Suppressor macrophage treated with lipopolysaccharide for 1 hour (primary cell): ENCODE data around the gene RUSF1.
"Not testable (repeated sequence)": the region's sequence is repeated elsewhere in the genome, so short reads cannot be mapped to it uniquely, and the experiment has no call there.

Experiments used
- DNase-seq, 3 donors: peaks; one replicate each; pipeline ENCODE4 v3.0.0-alpha.2; 2020 to 2022

The RUSF1 gene

GRCh38 chr16:31513884-31514283 is 5.7 kb upstream of the RUSF1 start:
- DNase-seq, result no peak

GRCh38 chr16:31513126-31513525 is 4.9 kb upstream of the RUSF1 start:
- DNase-seq, result no peak

- DNase-seq, result peak in 1 of 3 donors; percentile 14
Measured at GRCh38 chr16:31508706-31509195, 560 bp upstream of the RUSF1 start.

- DNase-seq, result no peak
Measured at GRCh38 chr16:31507617-31507928, 618 bp downstream of the RUSF1 start.

- DNase-seq, result no peak
Measured at GRCh38 chr16:31505483-31505882, 2.7 kb downstream of the RUSF1 start.

GRCh38 chr16:31504159-31504558 is 4.0 kb downstream of the RUSF1 start:
- no peak for DNase-seq

- not testable (repeated sequence) for DNase-seq
Measured at GRCh38 chr16:31503555-31503954, 4.6 kb downstream of the RUSF1 start.

GRCh38 chr16:31502981-31503380 is 5.2 kb downstream of the RUSF1 start:
- DNase-seq, result no peak

- no peak for DNase-seq
Measured at GRCh38 chr16:31501966-31502348, 6.2 kb downstream of the RUSF1 start.

- no peak for DNase-seq
Measured at GRCh38 chr16:31501226-31501965, 6.8 kb downstream of the RUSF1 start.

- DNase-seq, result no peak
Measured at GRCh38 chr16:31499928-31500327, 8.3 kb downstream of the RUSF1 start.

GRCh38 chr16:31498493-31498892 is 9.7 kb downstream of the RUSF1 start:
- DNase-seq, result no peak

- no peak for DNase-seq
Measured at GRCh38 chr16:31496670-31497069, 11.5 kb downstream of the RUSF1 start.

GRCh38 chr16:31493506-31494125 is 14.6 kb downstream of the RUSF1 start:
- DNase-seq, result no peak

- DNase-seq, result no peak
Measured at GRCh38 chr16:31491778-31492418, 16.3 kb downstream of the RUSF1 start.

GRCh38 chr16:31489616-31490584 is 18.3 kb downstream of the RUSF1 start:
- DNase-seq, result no peak

GRCh38 chr16:31489298-31489564 is 19.0 kb downstream of the RUSF1 start:
- no peak for DNase-seq

- DNase-seq, result no peak
Measured at GRCh38 chr16:31488468-31489297, 19.5 kb downstream of the RUSF1 start.

- DNase-seq, result peak; percentile 30 to 52 (median 39)
Measured at GRCh38 chr16:31487720-31488467, 20.3 kb downstream of the RUSF1 start.

- peak; percentile 40 to 53 (median 45) for DNase-seq
Measured at GRCh38 chr16:31487071-31487719, 21.0 kb downstream of the RUSF1 start.

GRCh38 chr16:31486045-31486444 is 22.1 kb downstream of the RUSF1 start:
- no peak for DNase-seq
